ENCODE data around the gene FREM2.

Gene FREM2

GRCh38 chr13:38686577-38687245 lies at the start of gene FREM2:
Gene FREM2 (plus strand): TSS chr13:38687077. CDS start chr13:38687345, 268 bp downstream.
- no peak for DNase-seq (ENCODE audit: low read depth in 2 of 2)

GRCh38 chr13:38637576-38637975 lies 49.3 kb upstream of the FREM2 start:
- no peak for DNase-seq (ENCODE audit: low read depth in 2 of 2)

- no peak for DNase-seq (ENCODE audit: low read depth in 2 of 2)
These were observed 45.5 kb upstream of the FREM2 start for GRCh38 chr13:38641164-38641948.

- no peak for DNase-seq (ENCODE audit: low read depth in 2 of 2)
These were observed 39.6 kb upstream of the FREM2 start for GRCh38 chr13:38647312-38647711.

GRCh38 chr13:38648912-38649311 lies 38.0 kb upstream of the FREM2 start:
- DNase-seq (ENCODE audit: low read depth in 2 of 2): no peak

- no peak for DNase-seq (ENCODE audit: low read depth in 2 of 2)
These were observed 30.2 kb upstream of the FREM2 start for GRCh38 chr13:38656699-38657098.

GRCh38 chr13:38657191-38657590 lies 29.7 kb upstream of the FREM2 start:
- DNase-seq (ENCODE audit: low read depth in 2 of 2): no peak

- DNase-seq (ENCODE audit: low read depth in 2 of 2): no peak
These were observed 28.0 kb upstream of the FREM2 start for GRCh38 chr13:38658906-38659305.

- no peak for DNase-seq (ENCODE audit: low read depth in 2 of 2)
These were observed 25.7 kb upstream of the FREM2 start for GRCh38 chr13:38661010-38661675.

GRCh38 chr13:38662362-38662761 lies 24.5 kb upstream of the FREM2 start:
- no peak for DNase-seq (ENCODE audit: low read depth in 2 of 2)

- DNase-seq (ENCODE audit: low read depth in 2 of 2): no peak
These were observed 22.0 kb upstream of the FREM2 start for GRCh38 chr13:38664906-38665305.

- DNase-seq (ENCODE audit: low read depth in 2 of 2): no peak
These were observed 19.3 kb upstream of the FREM2 start for GRCh38 chr13:38667526-38668109.

- DNase-seq (ENCODE audit: low read depth in 2 of 2): no peak
These were observed 17.5 kb upstream of the FREM2 start for GRCh38 chr13:38669234-38669964.

GRCh38 chr13:38670627-38671026 lies 16.2 kb upstream of the FREM2 start:
- DNase-seq (ENCODE audit: low read depth in 2 of 2): no peak

- no peak for DNase-seq (ENCODE audit: low read depth in 2 of 2)
These were observed 14.9 kb upstream of the FREM2 start for GRCh38 chr13:38671980-38672379.

GRCh38 chr13:38674208-38674607 lies 12.7 kb upstream of the FREM2 start:
- no peak for DNase-seq (ENCODE audit: low read depth in 2 of 2)

GRCh38 chr13:38680912-38681311 lies 6.0 kb upstream of the FREM2 start:
- DNase-seq (ENCODE audit: low read depth in 2 of 2): no peak

- no peak for DNase-seq (ENCODE audit: low read depth in 2 of 2)
These were observed 2.2 kb upstream of the FREM2 start for GRCh38 chr13:38684714-38685113.

GRCh38 chr13:38685431-38685830 lies 1.4 kb upstream of the FREM2 start:
- no peak for DNase-seq (ENCODE audit: low read depth in 2 of 2)

GRCh38 chr13:38685974-38686576 lies 802 bp upstream of the FREM2 start:
- no peak for DNase-seq (ENCODE audit: low read depth in 2 of 2)

All from stimulated activated CD4-positive, alpha-beta T cell treated with anti-CD3 and anti-CD28 coated beads, Interleukin-4, amount 100 ng/mL, for 48 hours (primary cell).